HCT116 (cell line): Measurements from ENCODE around the gene CYP4F2. TPM values are rescaled to one million over a fixed set of nuclear protein-coding genes. Genes with fewer than 3 reads are reported as not detected.

Experiments used
- ATAC-seq: fragments of 200-7000 bp; cut with Tn5 transposase; 2 replicates; pipeline ENCODE4 v1.9.1; 2020; ENCODE audit warnings: mild to moderate bottlenecking, moderate library complexity
- BruUV-seq: library from RNA; stranded (reverse); fragments of 400-500 nt; replicated peaks from 2 replicates; lab custom pipeline; 2021; lab: Mats Ljungman, UMichigan
- CTCF ChIA-PET: fragments of 300-600 bp; sonication (Branson Sonifier 250); formaldehyde crosslinking; loops from one replicate; lab custom pipeline; 2021; ENCODE audit warnings: antibody characterized with exemption; lab: Charles Lee
- POLR2A ChIA-PET: fragments of 300-600, 350-600 bp; sonication (Branson Sonifier 250); formaldehyde crosslinking; loops from one replicate; lab custom pipeline; 2021; ENCODE audit warnings: antibody characterized with exemption; lab: Charles Lee
- RAD21 ChIA-PET, 2 experiments: fragments of 300-600 bp; sonication (Branson Sonifier 250); formaldehyde crosslinking; loops; one replicate each; lab custom pipeline; 2023; ENCODE audit warnings: low total read pairs in 2 of 2; ENCODE audit not compliant: uncharacterized antibody in 2 of 2, unreplicated experiment in 2 of 2, low non-redundant PET in 1 of 2; lab: Charles Lee
- DNase-seq: peaks from one replicate; pipeline ENCODE4 v3.0.0-alpha.2; 2010; ENCODE audit warnings: low read depth, low spot score
- H2AFZ ChIP-seq: fragments of 200-600 bp; shearing (Covaris generic), sonication (generic); 2 replicates; pipeline ENCODE4 v1.6.1; 2017; ENCODE audit warnings: low read depth, mixed run types, mixed read lengths, antibody characterized with exemption, low read length; ENCODE audit not compliant: poor library complexity, severe bottlenecking
- H3K27ac ChIP-seq: 2 replicates; pipeline ENCODE4 v1.5.1; 2012; ENCODE audit warnings: low read depth, low read length
- H3K27me3 ChIP-seq: fragments of 200-600 bp; sonication (generic); 2 replicates; pipeline ENCODE4 v1.6.1; 2016; ENCODE audit warnings: mixed run types, low read length, mixed read lengths; ENCODE audit not compliant: insufficient read depth
- H3K36me3 ChIP-seq, 2 experiments: fragments of 200-500 bp in 1 of 2; fragments of 200-600 bp in 1 of 2; sonication (Bioruptor generic) in 1 of 2; sonication (generic) in 1 of 2; 2 replicates each; pipeline versions ENCODE4 v1.5.1 to v1.6.1; 2014 to 2016; ENCODE audit warnings: low read length in 2 of 2, inconsistent platforms in 1 of 2, mixed read lengths in 1 of 2, mixed run types in 1 of 2; ENCODE audit not compliant: insufficient read depth in 2 of 2, control insufficient read depth in 1 of 2
- H3K4me1 ChIP-seq, 2 experiments: fragments of 200-600 bp in 1 of 2; sonication (generic) in 1 of 2; 2 replicates each; pipeline versions ENCODE4 v1.5.1 to v1.6.1; 2012 to 2017; ENCODE audit warnings: low read length in 2 of 2, inconsistent platforms in 1 of 2, mild to moderate bottlenecking in 1 of 2, mixed read lengths in 1 of 2, mixed run types in 1 of 2, moderate library complexity in 1 of 2; ENCODE audit not compliant: insufficient read depth in 2 of 2, control insufficient read depth in 1 of 2
- H3K4me2 ChIP-seq: fragments of 200-600 bp; sonication (generic); 2 replicates; pipeline ENCODE4 v1.6.1; 2017; ENCODE audit warnings: mixed run types, low read length, mixed read lengths
- H3K4me3 ChIP-seq, 2 experiments: fragments of 200-600 bp in 1 of 2; sonication (generic) in 1 of 2; replicated peaks in 1 of 2; 2 replicates each; pipeline ENCODE4 v1.5.1; 2011 to 2016; ENCODE audit warnings: low read length in 2 of 2, control low read depth in 1 of 2, low read depth in 1 of 2, mild to moderate bottlenecking in 1 of 2, mixed read lengths in 1 of 2, mixed run types in 1 of 2
- H3K79me2 ChIP-seq: fragments of 200-600 bp; sonication (generic); 2 replicates; pipeline ENCODE4 v1.6.1; 2017; ENCODE audit warnings: mild to moderate bottlenecking, mixed run types, low read length, moderate library complexity, mixed read lengths; ENCODE audit not compliant: insufficient read depth
- H3K9ac ChIP-seq: fragments of 200-600 bp; sonication (generic); 2 replicates; pipeline ENCODE4 v1.6.1; 2016; ENCODE audit warnings: low read length, mixed read lengths
- H3K9me2 ChIP-seq: fragments of 200-600 bp; sonication (generic), shearing (Covaris generic); 2 replicates; pipeline ENCODE4 v1.6.1; 2017; ENCODE audit warnings: mixed run types, mild to moderate bottlenecking, moderate library complexity; ENCODE audit not compliant: insufficient read depth
- H3K9me3 ChIP-seq, 2 experiments: fragments of 200-500 bp in 1 of 2; fragments of 200-600 bp in 1 of 2; sonication (Bioruptor generic) in 1 of 2; sonication (generic) in 1 of 2; 2 replicates each; pipeline ENCODE4 v1.6.1; 2014 to 2017; ENCODE audit warnings: low read length in 2 of 2, mixed read lengths in 2 of 2, inconsistent platforms in 1 of 2, low read depth in 1 of 2, mild to moderate bottlenecking in 1 of 2, mixed run types in 1 of 2, moderate library complexity in 1 of 2; ENCODE audit not compliant: control insufficient read depth in 1 of 2, insufficient read depth in 1 of 2
- H4K20me1 ChIP-seq: fragments of 200-600 bp; sonication (generic), shearing (Covaris generic); 2 replicates; pipeline ENCODE4 v1.6.1; 2017; ENCODE audit warnings: mixed run types, mild to moderate bottlenecking, moderate library complexity; ENCODE audit not compliant: insufficient read depth
- EGR1 ChIP-seq: IDR thresholded peaks from 2 replicates; pipeline ENCODE4 v1.6.1; 2012; ENCODE audit warnings: low read depth
- ELF1 ChIP-seq: IDR thresholded peaks from 2 replicates; pipeline ENCODE4 v1.6.1; 2012; ENCODE audit warnings: low read depth, borderline replicate concordance
- EZH2 ChIP-seq: fragments of 200-600 bp; sonication (generic); IDR thresholded peaks from 2 replicates; pipeline ENCODE4 v1.6.1; 2017; ENCODE audit warnings: antibody characterized with exemption, mixed run types
- FOSL1 ChIP-seq: IDR thresholded peaks from 2 replicates; pipeline ENCODE4 v1.6.1; 2012; ENCODE audit warnings: low read depth
- SRF ChIP-seq: IDR thresholded peaks from 2 replicates; pipeline ENCODE4 v1.6.1; 2012; ENCODE audit warnings: low read depth
- TCF7L2 ChIP-seq: IDR thresholded peaks from 2 replicates; pipeline ENCODE4 v1.7.0; 2011; ENCODE audit warnings: borderline replicate concordance, inconsistent platforms; ENCODE audit not compliant: insufficient read depth, insufficient read length; ENCODE audit errors: extremely low read depth
- YY1 ChIP-seq: IDR thresholded peaks from 2 replicates; pipeline ENCODE4 v1.6.1; 2011; ENCODE audit warnings: low read length, low read depth, moderate library complexity, mild to moderate bottlenecking; ENCODE audit not compliant: insufficient replicate concordance; ENCODE audit errors: extremely low read depth
- ZNF274 ChIP-seq: fragments of 200-500 bp; sonication (Bioruptor generic); IDR thresholded peaks from 2 replicates; pipeline ENCODE4 v1.6.1; 2014; ENCODE audit warnings: mild to moderate bottlenecking, low read depth, low read length, inconsistent platforms
- intact Hi-C: fragments of 100-400 bp; cut with micrococcal nuclease; formaldehyde crosslinking; loops from 2 replicates; pipeline ENCODE4 v1.10.0; 2022
- total RNA-seq: library from RNA; stranded (reverse); gene quantifications from one replicate; pipeline ENCODE4 v1.2.1, GENCODE V29; 2021; ENCODE audit not compliant: unreplicated experiment
- TF ChIP-seq, protein P1 (sequence below): IDR thresholded peaks from 2 replicates; pipeline ENCODE4 v1.6.1; 2012
- TF ChIP-seq, protein P2 (sequence below): IDR thresholded peaks from 2 replicates; pipeline ENCODE4 v1.6.1; 2012
- TF ChIP-seq, protein P3 (sequence below): IDR thresholded peaks from 2 replicates; pipeline ENCODE4 v1.6.1; 2012; ENCODE audit warnings: low read depth

CYP4F2 gene
- total RNA-seq, 1 experiment from 2014 or later: 1.1 TPM

DNA sequence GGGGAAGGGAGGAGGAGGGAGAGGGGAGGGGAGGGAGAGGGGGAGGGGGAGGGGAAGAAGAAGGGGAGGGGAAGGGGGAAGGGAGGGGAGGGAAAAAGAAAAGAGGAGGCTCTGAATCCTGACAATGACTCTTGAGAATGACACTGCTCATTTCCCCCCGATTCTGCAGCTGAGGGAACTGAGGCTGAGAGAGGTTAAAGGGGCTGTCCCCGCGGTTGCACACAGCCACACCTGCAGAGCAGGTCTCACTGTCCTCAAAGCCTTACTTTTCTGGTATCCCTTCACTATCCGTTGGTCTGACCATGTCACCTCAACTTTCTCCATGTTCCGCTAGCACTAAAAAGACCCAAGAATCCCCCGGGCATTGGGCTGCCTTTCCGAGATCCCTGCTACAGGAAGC, 35.4 kb downstream of the CYP4F2 start:
- TF ChIP-seq ZNF274 (no peak), SRF (no peak), FOSL1 (no peak), EZH2 (no peak), YY1 (no peak), TCF7L2 (no peak), EGR1 (no peak), ELF1 (no peak)
- TF ChIP-seq, protein P1, sequence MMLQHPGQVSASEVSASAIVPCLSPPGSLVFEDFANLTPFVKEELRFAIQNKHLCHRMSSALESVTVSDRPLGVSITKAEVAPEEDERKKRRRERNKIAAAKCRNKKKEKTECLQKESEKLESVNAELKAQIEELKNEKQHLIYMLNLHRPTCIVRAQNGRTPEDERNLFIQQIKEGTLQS: no peak
- TF ChIP-seq, protein P2, sequence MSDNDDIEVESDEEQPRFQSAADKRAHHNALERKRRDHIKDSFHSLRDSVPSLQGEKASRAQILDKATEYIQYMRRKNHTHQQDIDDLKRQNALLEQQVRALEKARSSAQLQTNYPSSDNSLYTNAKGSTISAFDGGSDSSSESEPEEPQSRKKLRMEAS: no peak
- TF ChIP-seq, protein P3, sequence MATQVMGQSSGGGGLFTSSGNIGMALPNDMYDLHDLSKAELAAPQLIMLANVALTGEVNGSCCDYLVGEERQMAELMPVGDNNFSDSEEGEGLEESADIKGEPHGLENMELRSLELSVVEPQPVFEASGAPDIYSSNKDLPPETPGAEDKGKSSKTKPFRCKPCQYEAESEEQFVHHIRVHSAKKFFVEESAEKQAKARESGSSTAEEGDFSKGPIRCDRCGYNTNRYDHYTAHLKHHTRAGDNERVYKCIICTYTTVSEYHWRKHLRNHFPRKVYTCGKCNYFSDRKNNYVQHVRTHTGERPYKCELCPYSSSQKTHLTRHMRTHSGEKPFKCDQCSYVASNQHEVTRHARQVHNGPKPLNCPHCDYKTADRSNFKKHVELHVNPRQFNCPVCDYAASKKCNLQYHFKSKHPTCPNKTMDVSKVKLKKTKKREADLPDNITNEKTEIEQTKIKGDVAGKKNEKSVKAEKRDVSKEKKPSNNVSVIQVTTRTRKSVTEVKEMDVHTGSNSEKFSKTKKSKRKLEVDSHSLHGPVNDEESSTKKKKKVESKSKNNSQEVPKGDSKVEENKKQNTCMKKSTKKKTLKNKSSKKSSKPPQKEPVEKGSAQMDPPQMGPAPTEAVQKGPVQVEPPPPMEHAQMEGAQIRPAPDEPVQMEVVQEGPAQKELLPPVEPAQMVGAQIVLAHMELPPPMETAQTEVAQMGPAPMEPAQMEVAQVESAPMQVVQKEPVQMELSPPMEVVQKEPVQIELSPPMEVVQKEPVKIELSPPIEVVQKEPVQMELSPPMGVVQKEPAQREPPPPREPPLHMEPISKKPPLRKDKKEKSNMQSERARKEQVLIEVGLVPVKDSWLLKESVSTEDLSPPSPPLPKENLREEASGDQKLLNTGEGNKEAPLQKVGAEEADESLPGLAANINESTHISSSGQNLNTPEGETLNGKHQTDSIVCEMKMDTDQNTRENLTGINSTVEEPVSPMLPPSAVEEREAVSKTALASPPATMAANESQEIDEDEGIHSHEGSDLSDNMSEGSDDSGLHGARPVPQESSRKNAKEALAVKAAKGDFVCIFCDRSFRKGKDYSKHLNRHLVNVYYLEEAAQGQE: no peak
- TF ChIP-seq, all 23 proteins: peak for 0
- peak overlapping the region; percentile 94 for H3K4me2 ChIP-seq
- peaks cover 47% of the 10 kb centered on the region for H3K79me2 ChIP-seq
- ChIA-PET CTCF (interaction anchor here (1.2 kb wide), 1 partner anchor 21 kb away, joined by 7 read pairs; no protein-coding TSS in a partner anchor), RAD21 (no interaction called here), POLR2A (interaction anchor here (1.0 to 2.7 kb wide), 2 partner anchors 9 to 25 kb away, joined by 6 to 19 read pairs; no protein-coding TSS in a partner anchor)
- BruUV-seq: no TSS peak
- peak; percentile 32 for ATAC-seq
- H3K27ac ChIP-seq: peak overlapping the region; percentile 84
- intact Hi-C loops: loop anchor here (2.0 kb wide), 1 partner anchor 26 kb away; no protein-coding TSS in a partner anchor
- peak overlapping the region; percentile 72 for H3K9ac ChIP-seq
- no peaks in the 10 kb centered on the region for H3K27me3 ChIP-seq
- H3K4me3 ChIP-seq: peak overlapping the region; percentile 71 to 76
- no peaks in the 10 kb centered on the region for H4K20me1 ChIP-seq
- H3K9me3 ChIP-seq: no peaks in the 10 kb centered on the region
- DNase-seq: no peak
- no peaks in the 10 kb centered on the region for H3K9me2 ChIP-seq
- no peaks in the 10 kb centered on the region for H3K36me3 ChIP-seq
- peaks cover 23 to 50% of the 10 kb centered on the region in 2 experiments for H3K4me1 ChIP-seq
- H2AFZ ChIP-seq: no peak overlapping the region
